ENCODE results near the gene RASGEF1B. TPM values are rescaled to one million over a fixed set of nuclear protein-coding genes. Genes with fewer than 3 reads are reported as not detected.

The RASGEF1B gene
- total RNA-seq, 1 donor from 2014 or later = 13.5 TPM

DNA sequence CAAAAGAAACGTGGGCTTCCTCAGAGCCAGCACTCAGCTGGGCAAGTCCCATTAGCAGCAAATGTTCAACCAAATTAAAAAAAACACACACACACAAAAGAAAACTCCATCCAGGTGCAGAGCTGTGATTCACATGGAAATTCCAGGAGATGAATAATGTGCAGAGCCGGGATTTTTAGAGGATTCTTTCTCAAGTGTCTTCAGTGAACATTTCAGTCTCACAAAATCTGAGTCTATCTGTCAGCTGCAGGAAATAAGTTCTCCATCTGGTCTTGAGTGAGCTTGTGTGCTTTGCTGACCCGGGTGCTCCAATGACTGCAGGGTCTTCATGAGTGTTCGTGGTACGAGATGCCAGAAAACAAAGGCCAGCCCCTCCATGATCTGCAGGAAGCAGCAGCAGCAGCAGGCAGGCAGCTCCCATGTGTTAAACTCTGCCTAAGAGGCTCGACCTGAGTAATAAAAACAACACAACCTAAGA is 44.3 kb downstream of the RASGEF1B start:
- H3K36me3 ChIP-seq = peaks cover 0 to 4% of the 10 kb centered on the region in 2 donors
- no peaks in the 10 kb centered on the region for H3K27me3 ChIP-seq
- no peak for DNase-seq (ENCODE audit: extremely low spot score in 2 of 2)
- H3K4me1 ChIP-seq = no peaks in the 10 kb centered on the region
- intact Hi-C loops (cut with DNase I) = no loop called here
- H3K9me3 ChIP-seq = no peaks in the 10 kb centered on the region
- TF ChIP-seq POLR2AphosphoS5 (IDR thresholded peaks at IDR 0.05; ENCODE audit: insufficient read depth in 1 of 2, low read depth in 1 of 2) (no peak), CTCF (IDR thresholded peaks at IDR 0.05) (no peak), POLR2A (IDR thresholded peaks at IDR 0.05) (no peak)
- no peak overlapping the region for H3K27ac ChIP-seq
- H3K4me3 ChIP-seq = no peak overlapping the region

DNA sequence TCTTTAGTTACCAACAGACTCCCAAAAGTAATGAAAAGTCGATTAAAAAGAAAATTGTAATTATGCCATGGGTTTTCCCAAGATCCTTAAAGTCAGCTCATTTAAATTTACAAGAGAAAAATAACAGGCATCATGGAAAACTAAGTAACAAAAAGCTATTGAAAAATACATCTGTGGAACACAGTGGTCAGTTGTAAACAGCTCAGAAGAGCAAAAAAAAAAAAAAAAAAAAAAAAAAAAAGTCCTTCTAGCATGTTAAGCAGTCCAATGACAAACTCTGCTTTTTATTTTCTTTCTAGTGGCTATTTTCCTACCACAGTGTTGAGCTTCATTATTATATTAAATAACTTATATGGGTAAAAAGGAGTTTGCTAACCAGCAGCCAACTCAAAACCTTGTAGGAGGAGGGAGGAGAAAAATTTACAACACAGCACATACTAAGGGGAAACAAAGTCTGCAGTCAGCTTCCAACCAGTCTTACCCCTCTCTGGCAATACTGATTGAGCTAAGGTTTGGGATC is 44.9 kb downstream of the RASGEF1B start:
- no peak for TF ChIP-seq CTCF (IDR thresholded peaks at IDR 0.05)
- TF ChIP-seq POLR2AphosphoS5 (IDR thresholded peaks at IDR 0.05; ENCODE audit: insufficient read depth in 1 of 2, low read depth in 1 of 2) = no peak
- TF ChIP-seq POLR2A (IDR thresholded peaks at IDR 0.05) = no peak
- Histone ChIP-seq H3K9me3 (no peaks in the 10 kb centered on the region), H3K4me3 (no peak overlapping the region), H3K36me3 (peaks cover 0 to 4% of the 10 kb centered on the region in 2 donors), H3K27me3 (no peaks in the 10 kb centered on the region), H3K27ac (no peak overlapping the region), H3K4me1 (no peaks in the 10 kb centered on the region)
- intact Hi-C loops (cut with DNase I) = no loop called here
- DNase-seq (ENCODE audit: extremely low spot score in 2 of 2) = no peak

- Histone ChIP-seq H3K4me1 (no peaks in the 10 kb centered on the region), H3K27ac (no peak overlapping the region), H3K4me3 (no peak overlapping the region), H3K9me3 (no peaks in the 10 kb centered on the region), H3K36me3 (peaks cover 0 to 4% of the 10 kb centered on the region in 2 donors), H3K27me3 (no peaks in the 10 kb centered on the region)
- DNase-seq (ENCODE audit: extremely low spot score in 2 of 2) = no peak
- intact Hi-C loops (cut with DNase I) = no loop called here
- no peak for TF ChIP-seq CTCF (IDR thresholded peaks at IDR 0.05)
- no peak for TF ChIP-seq POLR2AphosphoS5 (IDR thresholded peaks at IDR 0.05; ENCODE audit: insufficient read depth in 1 of 2, low read depth in 1 of 2)
- no peak for TF ChIP-seq POLR2A (IDR thresholded peaks at IDR 0.05)
Observed at GRCh38 chr4:81424816-81425755, 46.6 kb downstream of the RASGEF1B start.

DNA sequence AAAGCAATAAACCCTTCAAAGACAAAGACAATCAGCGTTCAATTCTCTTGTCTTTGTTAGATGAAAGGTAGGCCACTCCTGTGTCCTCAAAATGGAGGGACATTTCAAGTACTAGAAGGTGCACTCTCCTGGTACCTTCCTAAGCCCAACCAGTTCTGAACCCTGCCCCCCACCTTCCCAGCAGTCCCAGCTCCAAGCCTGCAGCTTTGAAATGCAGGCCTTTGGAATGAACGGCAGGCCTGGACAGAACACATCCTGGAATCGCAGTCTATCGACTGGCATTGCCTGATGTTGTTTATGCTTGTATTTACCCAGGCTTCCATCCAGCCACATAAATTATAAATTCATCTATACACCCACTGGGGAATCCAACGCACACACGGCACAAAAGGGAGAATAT is 47.4 kb downstream of the RASGEF1B start:
- Histone ChIP-seq H3K36me3 (no peaks in the 10 kb centered on the region), H3K9me3 (no peaks in the 10 kb centered on the region), H3K27ac (no peak overlapping the region), H3K4me1 (no peaks in the 10 kb centered on the region), H3K27me3 (no peaks in the 10 kb centered on the region), H3K4me3 (no peak overlapping the region)
- no peak for TF ChIP-seq POLR2A (IDR thresholded peaks at IDR 0.05)
- TF ChIP-seq POLR2AphosphoS5 (IDR thresholded peaks at IDR 0.05; ENCODE audit: insufficient read depth in 1 of 2, low read depth in 1 of 2) = no peak
- TF ChIP-seq CTCF (IDR thresholded peaks at IDR 0.05) = no peak
- DNase-seq (ENCODE audit: extremely low spot score in 2 of 2) = no peak
- intact Hi-C loops (cut with DNase I) = no loop called here

DNA sequence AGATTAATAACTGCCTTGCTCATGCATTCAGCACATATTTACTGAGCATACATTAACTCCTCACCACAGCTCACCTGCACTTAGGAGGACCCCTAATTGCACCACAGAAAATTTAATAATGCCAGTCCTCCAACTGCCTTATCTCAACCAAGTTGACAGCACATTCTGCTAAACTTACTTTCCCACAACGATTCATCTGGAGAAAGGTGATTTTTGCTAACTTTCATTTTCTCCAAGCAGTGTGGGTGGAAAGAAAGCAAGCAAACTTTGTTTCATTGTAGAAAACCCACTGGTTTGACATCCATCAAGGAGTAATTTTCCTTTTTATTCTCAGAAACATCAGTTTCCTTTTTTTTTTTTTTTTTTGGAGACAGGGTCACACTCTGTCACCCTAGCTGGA is 49.1 kb downstream of the RASGEF1B start:
- no peaks in the 10 kb centered on the region for H3K36me3 ChIP-seq
- H3K9me3 ChIP-seq = no peaks in the 10 kb centered on the region
- no peaks in the 10 kb centered on the region for H3K27me3 ChIP-seq
- no peak overlapping the region for H3K27ac ChIP-seq
- H3K4me1 ChIP-seq = no peaks in the 10 kb centered on the region
- no peak overlapping the region for H3K4me3 ChIP-seq
- no peak for DNase-seq (ENCODE audit: extremely low spot score in 2 of 2)
- no peak for TF ChIP-seq POLR2A (IDR thresholded peaks at IDR 0.05)
- TF ChIP-seq POLR2AphosphoS5 (IDR thresholded peaks at IDR 0.05; ENCODE audit: insufficient read depth in 1 of 2, low read depth in 1 of 2) = no peak
- TF ChIP-seq CTCF (IDR thresholded peaks at IDR 0.05) = no peak
- intact Hi-C loops (cut with DNase I) = no loop called here

All from vagina (tissue), 2 donors.